Measurements from ENCODE around the gene SPIN2B.
A peak's percentile ranks its signal among the peaks of the same experiment; 100 is the strongest.
"Not testable (repeated sequence)": the region's sequence is repeated elsewhere in the genome, so short reads cannot be mapped to it uniquely, and the experiment has no call there.

SPIN2B gene

DNA sequence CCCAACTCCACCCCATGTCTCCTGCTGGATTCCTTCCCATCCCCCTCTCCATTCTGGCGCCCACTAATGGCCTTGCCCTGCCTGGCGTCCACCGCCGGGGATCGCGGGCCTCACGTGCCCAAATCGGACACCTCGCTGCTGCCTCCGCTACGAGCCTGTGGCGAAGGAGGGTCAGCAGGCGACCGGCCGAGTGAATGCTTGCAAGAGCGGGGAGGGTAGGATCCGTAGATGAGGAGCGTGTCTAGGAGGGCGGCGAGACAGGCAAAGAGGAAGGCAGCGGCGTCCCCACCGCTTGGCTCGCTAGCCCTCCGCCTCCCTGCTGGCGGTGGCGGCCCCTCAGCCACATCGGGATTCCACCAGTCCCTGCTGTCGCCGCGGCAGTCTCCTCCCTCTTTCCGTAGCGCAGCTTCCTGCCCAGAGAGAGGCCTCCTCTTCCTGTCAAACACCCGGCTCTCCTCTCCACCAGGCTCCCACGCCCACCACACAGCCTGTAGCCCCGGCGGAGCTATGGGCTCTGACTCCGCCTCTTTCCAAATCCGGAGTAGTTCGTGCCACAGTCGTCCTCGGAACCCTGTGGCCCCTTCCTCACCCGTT, at the start of gene SPIN2B:
SPIN2B (minus strand) TSS at position 387 of the 594 bp plus-strand sequence.
- DNase-seq = peak; percentile 81

DNA sequence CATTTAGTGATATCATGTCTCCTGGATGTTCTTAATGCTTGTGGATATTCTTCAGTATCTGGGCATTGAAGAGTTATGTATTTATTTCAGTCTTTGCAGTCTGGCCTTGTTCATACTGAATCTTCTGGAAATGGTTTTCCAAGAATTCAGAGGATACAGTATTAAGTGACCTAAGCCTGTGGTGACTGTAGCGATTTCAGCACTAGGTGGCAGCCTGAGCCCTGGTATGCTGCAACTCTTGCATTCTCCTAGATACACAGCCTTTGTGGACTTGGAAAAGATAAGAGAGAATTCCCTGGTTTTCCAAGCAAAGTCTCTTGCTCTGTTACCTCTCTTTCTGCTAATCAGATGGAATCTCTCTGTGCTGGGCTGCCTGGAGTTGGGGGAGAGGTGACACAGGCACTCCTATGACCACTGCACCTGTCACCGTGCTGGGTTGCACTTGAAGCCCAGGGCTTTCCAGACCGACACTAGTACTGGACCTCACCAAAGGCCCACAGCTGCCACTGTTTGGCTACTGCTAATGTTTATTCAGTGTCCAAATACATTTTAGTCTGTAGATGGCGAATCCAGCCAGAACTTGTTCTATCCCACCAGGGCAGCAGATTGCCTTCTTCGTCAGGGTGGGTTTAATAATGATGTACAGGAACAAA, 35.2 kb upstream of the SPIN2B start:
- no peak for DNase-seq

DNA sequence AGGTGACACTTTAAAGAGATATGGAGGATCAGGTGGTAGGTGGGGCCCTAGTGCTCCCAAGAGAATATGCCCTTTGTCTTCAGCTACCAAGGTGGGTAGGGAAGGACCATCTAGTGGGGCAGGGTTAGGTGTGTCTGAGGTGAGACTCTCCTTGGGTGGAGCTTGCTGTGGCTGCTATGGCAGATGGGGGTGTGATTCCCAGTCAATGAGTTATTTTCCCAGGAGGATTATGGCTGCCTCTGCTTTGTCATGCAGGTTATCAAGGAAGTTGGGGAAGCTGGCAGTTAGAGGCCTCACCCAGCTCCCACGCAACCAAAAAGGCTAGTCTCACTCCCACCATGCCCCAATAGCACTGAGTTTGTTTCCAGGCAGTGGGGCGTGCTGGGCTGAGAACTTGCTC, 33.8 kb upstream of the SPIN2B start:
- no peak for DNase-seq

DNA sequence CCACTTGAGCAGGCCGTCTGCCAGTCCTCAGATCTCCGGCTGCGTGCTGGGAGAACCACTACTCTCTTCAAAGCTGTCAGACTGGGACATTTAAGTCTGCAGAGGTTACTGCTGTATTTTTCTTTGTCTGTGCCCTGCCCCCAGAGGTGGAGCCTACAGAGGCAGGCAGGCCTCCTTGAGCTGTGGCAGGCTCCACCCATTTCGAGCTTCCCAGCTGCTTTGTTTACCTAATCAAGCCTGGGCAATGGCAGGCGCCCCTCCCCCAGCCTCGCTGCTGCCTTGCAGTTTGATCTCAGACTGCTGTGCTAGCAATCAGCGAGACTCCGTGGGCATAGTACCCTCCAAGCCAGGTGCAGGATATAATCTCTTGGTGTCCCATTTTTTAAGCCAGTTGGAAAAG, 30.9 kb upstream of the SPIN2B start:
- not testable (repeated sequence) for DNase-seq

GRCh38 chrX:57138674-57139073, 17.3 kb upstream of the SPIN2B start:
- DNase-seq = no peak

DNA sequence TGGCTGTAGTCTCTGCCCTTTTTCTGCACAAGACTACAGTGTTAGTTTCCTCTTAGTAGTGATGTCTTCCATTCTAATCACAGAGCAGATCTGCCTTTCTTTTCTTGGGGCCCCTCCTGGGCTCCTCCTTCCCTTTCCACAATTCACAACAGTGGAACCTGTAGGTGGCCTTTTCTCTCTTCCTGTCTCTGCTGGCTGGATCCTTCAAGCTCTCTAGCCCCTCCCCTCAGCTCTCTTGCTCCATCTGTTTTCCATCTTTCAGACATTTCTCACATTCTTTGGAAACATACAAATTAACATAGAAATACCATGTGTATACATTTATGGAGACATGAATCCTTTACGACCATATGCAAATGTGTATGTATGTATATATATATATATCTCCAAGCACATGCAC, 16.2 kb upstream of the SPIN2B start:
- DNase-seq = peak; percentile 54

GRCh38 chrX:57137073-57137472, 15.7 kb upstream of the SPIN2B start, which contains the start of gene SPIN2A:
Gene SPIN2A, minus strand, starts transcription at chrX:57137397. Its CDS starts 800 bp downstream, at chrX:57136597.
- peak; percentile 19 for DNase-seq

GRCh38 chrX:57136589-57136988, 15.2 kb upstream of the SPIN2B start:
- DNase-seq = not testable (repeated sequence)

DNA sequence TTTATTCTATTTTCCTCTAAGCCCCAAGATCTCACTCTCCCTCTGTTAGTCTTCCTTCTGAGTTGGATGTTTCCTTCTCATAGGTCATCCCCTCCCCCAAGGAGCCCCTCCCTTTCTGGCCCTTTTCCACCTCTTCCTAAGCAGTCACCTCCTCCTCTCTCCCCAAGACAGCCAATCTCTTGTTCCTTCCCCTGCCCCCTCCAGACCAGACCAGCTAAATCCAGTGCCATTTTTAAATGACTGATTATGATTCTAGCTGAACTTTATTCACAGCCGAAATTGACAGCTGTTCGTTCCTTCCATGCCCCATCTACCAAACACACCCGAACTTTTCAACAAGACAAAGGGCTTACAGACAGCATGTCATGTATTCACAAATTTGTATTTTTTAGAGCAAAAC, 13.9 kb upstream of the SPIN2B start:
- DNase-seq = no peak

DNA sequence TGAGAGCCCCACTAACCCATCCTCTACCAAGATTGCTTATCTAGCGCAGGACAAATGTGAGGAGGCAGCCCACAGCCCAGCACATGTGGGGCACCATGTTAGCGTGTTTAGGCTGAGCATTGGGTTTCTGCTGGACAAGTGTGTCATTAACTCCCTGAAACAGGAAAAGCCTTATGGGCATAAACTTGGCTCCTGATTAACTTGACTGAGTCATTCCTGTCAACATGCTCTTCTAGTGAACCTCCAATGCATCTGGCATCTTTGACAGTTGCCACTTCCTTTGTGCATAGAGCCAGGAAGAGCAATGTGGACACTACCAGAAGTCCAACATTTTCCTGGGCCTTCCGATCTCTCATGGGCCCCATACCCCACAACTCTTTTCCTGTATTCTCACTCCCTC, 13.4 kb upstream of the SPIN2B start:
- no peak for DNase-seq

GRCh38 chrX:57133706-57134105, 12.4 kb upstream of the SPIN2B start:
- no peak for DNase-seq

DNA sequence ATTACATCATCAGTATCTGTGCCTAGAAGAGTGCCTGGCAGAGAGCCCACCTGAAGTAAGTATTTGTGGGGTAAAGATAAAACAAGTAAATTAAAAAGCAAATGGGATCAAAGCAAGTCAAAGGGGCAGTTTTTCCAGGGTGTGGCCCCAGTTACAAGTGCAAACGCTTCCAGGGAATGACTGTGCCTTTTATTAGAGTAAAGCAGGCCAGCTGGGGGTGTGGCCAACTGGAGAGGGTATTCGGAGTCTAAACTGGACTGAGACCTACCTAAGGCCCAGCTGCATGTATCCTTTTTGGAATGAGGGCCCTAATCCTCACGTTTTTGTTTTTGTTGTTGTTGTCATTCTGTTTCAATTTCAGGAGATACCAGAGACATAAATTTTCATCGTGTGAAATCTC, 11.9 kb upstream of the SPIN2B start:
- DNase-seq = not testable (repeated sequence)

DNA sequence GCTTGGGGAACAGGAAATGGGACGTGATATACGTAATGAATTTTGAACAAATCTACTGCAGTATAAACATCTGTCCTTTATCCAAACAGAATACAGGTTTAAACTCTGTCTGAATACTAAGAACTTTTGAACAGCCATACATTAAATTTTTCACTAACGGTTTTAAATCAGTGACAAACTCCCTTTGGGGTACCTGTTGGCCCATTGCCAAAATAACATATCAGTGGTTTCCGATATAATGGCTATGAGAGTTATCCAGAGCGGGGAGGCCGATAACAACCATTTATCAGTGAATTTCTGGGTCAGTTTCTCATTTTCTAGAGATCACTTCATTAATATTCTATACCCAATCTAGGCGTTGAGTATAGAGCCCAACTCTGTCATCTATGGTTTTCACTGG, 10.7 kb upstream of the SPIN2B start:
- DNase-seq = no peak

DNA sequence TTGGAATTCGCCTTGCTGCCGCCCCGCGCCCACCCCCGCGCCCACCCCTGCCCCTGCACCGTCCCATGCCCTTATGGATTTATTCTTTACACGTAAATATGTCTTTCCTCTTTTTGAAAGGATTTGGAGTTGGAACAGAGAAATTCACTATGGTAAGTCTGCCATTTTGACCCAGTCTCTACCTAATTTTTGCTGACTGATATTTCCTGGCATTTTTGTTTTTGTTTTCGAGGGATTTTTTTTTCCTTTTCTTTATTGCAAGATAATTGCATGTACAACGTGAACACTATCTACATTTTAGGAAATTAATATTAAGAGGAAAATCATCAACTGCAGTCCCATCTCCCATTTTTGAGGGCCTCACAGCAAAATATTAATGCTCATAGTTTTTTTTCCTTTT, 468 bp upstream of the SPIN2B start:
- DNase-seq = no peak

DNA sequence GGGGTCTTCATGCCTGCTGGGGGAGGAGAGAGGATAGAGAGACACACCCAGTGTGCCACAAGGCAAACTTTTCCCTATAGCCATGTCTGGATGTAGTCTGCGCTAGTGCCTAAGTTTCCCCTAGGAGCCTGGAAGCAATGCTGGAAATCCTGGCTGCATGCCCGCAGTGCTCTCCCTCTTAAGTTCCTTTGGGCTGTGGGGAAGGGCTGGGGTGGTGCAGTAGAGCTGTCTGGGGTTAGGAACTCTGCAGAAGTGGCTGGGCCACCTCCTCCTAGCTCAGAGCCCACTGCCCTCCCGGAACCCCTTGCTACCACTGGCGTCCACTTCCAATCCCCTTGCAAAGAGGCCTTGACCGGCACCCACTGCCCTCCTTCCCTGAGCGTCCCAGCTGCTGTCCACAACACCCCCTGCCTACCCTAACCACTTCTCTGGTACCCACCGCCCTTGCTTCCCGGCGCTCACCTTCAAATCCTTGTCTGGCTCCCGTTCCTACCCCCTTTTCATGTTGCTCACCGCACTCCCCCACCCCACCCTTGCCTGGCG, 658 bp downstream of the SPIN2B start:
- DNase-seq = not testable (repeated sequence)

GRCh38 chrX:57119416-57119815, 1.9 kb downstream of the SPIN2B start:
- DNase-seq = no peak

DNA sequence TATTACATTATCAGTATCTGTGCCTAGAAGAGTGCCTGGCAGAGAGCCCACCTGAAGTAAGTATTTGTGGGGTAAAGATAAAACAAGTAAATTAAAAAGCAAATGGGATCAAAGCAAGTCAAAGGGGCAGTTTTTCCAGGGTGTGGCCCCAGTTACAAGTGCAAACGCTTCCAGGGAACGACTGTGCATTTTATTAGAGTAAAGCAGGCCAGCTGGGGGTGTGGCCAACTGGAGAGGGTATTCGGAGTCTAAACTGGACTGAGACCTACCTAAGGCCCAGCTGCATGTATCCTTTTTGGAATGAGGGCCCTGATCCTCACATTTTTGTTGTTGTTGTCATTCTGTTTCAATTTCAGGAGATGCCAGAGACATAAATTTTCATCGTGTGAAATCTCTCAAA, 3.8 kb downstream of the SPIN2B start:
- not testable (repeated sequence) for DNase-seq

GRCh38 chrX:57104921-57105398, 16.4 kb downstream of the SPIN2B start:
- DNase-seq = no peak

GRCh38 chrX:57104406-57104805, 16.9 kb downstream of the SPIN2B start:
- no peak for DNase-seq

- no peak for DNase-seq
Measured at GRCh38 chrX:57103489-57103888, 17.9 kb downstream of the SPIN2B start.

- DNase-seq = not testable (repeated sequence)
Measured at GRCh38 chrX:57102918-57103317, 18.4 kb downstream of the SPIN2B start.

- DNase-seq = no peak
Measured at GRCh38 chrX:57083143-57083542, 38.2 kb downstream of the SPIN2B start.

DNA sequence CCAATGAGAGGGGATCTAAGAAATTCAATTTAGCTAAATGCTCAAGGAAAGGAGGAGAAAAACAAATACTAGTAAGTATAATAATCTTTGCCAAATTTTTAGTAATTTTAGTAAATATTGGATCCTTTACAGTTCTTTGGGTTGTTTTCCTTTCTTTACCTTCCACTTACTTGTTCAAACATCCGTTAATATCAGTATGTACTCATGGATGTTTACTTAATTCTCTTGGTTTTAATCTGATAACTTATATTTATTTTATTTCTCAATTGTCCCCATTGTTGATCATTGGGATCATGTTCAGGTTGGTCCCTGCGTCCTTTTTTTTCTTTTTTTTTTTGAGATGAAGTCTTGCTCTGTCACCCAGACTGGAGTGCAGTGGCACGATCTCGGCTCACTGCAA, 46.9 kb downstream of the SPIN2B start:
- DNase-seq = no peak
